HepG2 (cell line): Measurements from ENCODE around the gene B3GNT7. TPM values are rescaled to one million over a fixed set of nuclear protein-coding genes. Genes with fewer than 3 reads are reported as not detected.

Source experiments
- CC2D1A ChIP-seq: sonication (generic); formaldehyde crosslinking; IDR thresholded peaks from 2 replicates; pipeline ENCODE4 v1.8.1; 2023; ENCODE audit warnings: mild to moderate bottlenecking, missing genetic modification reagents
- ELK4 ChIP-seq: sonication (generic); formaldehyde crosslinking; IDR thresholded peaks from 2 replicates; pipeline ENCODE4 v1.9.0; 2021; ENCODE audit warnings: missing genetic modification reagents, borderline replicate concordance
- FOXA3 ChIP-seq: IDR thresholded peaks from 2 replicates; pipeline ENCODE4 v1.6.1; 2016; ENCODE audit warnings: missing genetic modification reagents, missing compliant biosample characterization
- GZF1 ChIP-seq: sonication (generic); formaldehyde crosslinking; IDR thresholded peaks from 2 replicates; pipeline ENCODE4 v1.5.1; 2020; ENCODE audit warnings: mild to moderate bottlenecking, missing genetic modification reagents
- IKZF1 ChIP-seq: fragments of 450-650 bp; IDR thresholded peaks from 2 replicates; pipeline ENCODE4 v1.7.1; 2016
- MEIS1 ChIP-seq: sonication (generic); formaldehyde crosslinking; IDR thresholded peaks from 2 replicates; pipeline ENCODE4 v1.9.0; 2021; ENCODE audit warnings: mild to moderate bottlenecking, missing genetic modification reagents, moderate library complexity, borderline replicate concordance
- NAIF1 ChIP-seq: sonication (generic); formaldehyde crosslinking; IDR thresholded peaks from 2 replicates; pipeline ENCODE4 v1.5.0; 2020; ENCODE audit warnings: mild to moderate bottlenecking, missing genetic modification reagents, borderline replicate concordance
- NFIB ChIP-seq: sonication (generic); formaldehyde crosslinking; IDR thresholded peaks from 2 replicates; pipeline ENCODE4 v1.9.0; 2021; ENCODE audit warnings: missing genetic modification reagents, mild to moderate bottlenecking, borderline replicate concordance
- NR1H2 ChIP-seq: sonication (generic); formaldehyde crosslinking; IDR thresholded peaks from 2 replicates; pipeline ENCODE4 v1.8.1; 2022; ENCODE audit warnings: low read depth, missing genetic modification reagents, borderline replicate concordance
- PCBP2 ChIP-seq: fragments of 200-400 bp; formaldehyde crosslinking; optimal IDR thresholded peaks from 2 replicates; pipeline ENCODE3; 2018; ENCODE audit warnings: low read length, low read depth; ENCODE audit not compliant: poor library complexity, severe bottlenecking
- RELA ChIP-seq: sonication (generic); formaldehyde crosslinking; IDR thresholded peaks from 2 replicates; pipeline ENCODE4 v1.4.0; 2020; ENCODE audit warnings: missing genetic modification reagents
- SALL1 ChIP-seq: sonication (generic); formaldehyde crosslinking; IDR thresholded peaks from 2 replicates; pipeline ENCODE4 v1.8.0; 2022; ENCODE audit warnings: mild to moderate bottlenecking, missing genetic modification reagents
- SCMH1 ChIP-seq: sonication (generic); formaldehyde crosslinking; IDR thresholded peaks from 2 replicates; pipeline ENCODE4 v1.9.0; 2021; ENCODE audit warnings: missing genetic modification reagents, mild to moderate bottlenecking, borderline replicate concordance
- THAP11 ChIP-seq: IDR thresholded peaks from 2 replicates; pipeline ENCODE4 v1.6.1; 2016; ENCODE audit warnings: missing biosample characterization, missing genetic modification reagents
- THRA ChIP-seq: sonication (generic); formaldehyde crosslinking; IDR thresholded peaks from 2 replicates; pipeline ENCODE4 v1.4.0; 2020; ENCODE audit warnings: missing genetic modification reagents, borderline replicate concordance
- TSC22D2 ChIP-seq: sonication (generic); formaldehyde crosslinking; IDR thresholded peaks from 2 replicates; pipeline ENCODE4 v1.5.1; 2020; ENCODE audit warnings: missing genetic modification reagents, mild to moderate bottlenecking, borderline replicate concordance
- XRCC5 ChIP-seq: fragments of 200-400 bp; formaldehyde crosslinking; optimal IDR thresholded peaks from 2 replicates; pipeline ENCODE3; 2017; ENCODE audit warnings: mild to moderate bottlenecking, low read length
- ZNF124 ChIP-seq: sonication (generic); formaldehyde crosslinking; IDR thresholded peaks from 2 replicates; pipeline ENCODE4 v1.4.0; 2020; ENCODE audit warnings: missing genetic modification reagents
- ZNF160 ChIP-seq: sonication (generic); formaldehyde crosslinking; IDR thresholded peaks from 2 replicates; pipeline ENCODE4 v1.8.0; 2022; ENCODE audit warnings: mild to moderate bottlenecking, inconsistent platforms, missing genetic modification reagents
- ZNF207 ChIP-seq: fragments of 450-650 bp; IDR thresholded peaks from 2 replicates; pipeline ENCODE4 v1.6.1; 2016; ENCODE audit warnings: antibody characterized with exemption, borderline replicate concordance
- ZNF317 ChIP-seq: sonication (generic); formaldehyde crosslinking; IDR thresholded peaks from 2 replicates; pipeline ENCODE4 v1.5.0; 2020; ENCODE audit warnings: mild to moderate bottlenecking, missing genetic modification reagents
- ZNF430 ChIP-seq: sonication (generic); formaldehyde crosslinking; IDR thresholded peaks from 2 replicates; pipeline ENCODE4 v1.9.0; 2021; ENCODE audit warnings: mild to moderate bottlenecking, missing genetic modification reagents
- ZNF557 ChIP-seq: sonication (generic); formaldehyde crosslinking; IDR thresholded peaks from 2 replicates; pipeline ENCODE4 v1.4.0; 2020; ENCODE audit warnings: missing genetic modification reagents
- ZNF563 ChIP-seq: sonication (generic); formaldehyde crosslinking; IDR thresholded peaks from 2 replicates; pipeline ENCODE4 v1.8.0; 2022; ENCODE audit warnings: mild to moderate bottlenecking, moderate library complexity, missing genetic modification reagents
- ZNF672 ChIP-seq: sonication (generic); formaldehyde crosslinking; IDR thresholded peaks from 2 replicates; pipeline ENCODE4 v1.8.1; 2022; ENCODE audit warnings: missing genetic modification reagents
- ZNF776 ChIP-seq: sonication (generic); formaldehyde crosslinking; IDR thresholded peaks from 2 replicates; pipeline ENCODE4 v1.4.0; 2020; ENCODE audit warnings: mild to moderate bottlenecking, missing genetic modification reagents
- ZNF790 ChIP-seq: sonication (generic); formaldehyde crosslinking; IDR thresholded peaks from 2 replicates; pipeline ENCODE4 v1.8.0; 2022; ENCODE audit warnings: missing genetic modification reagents, mild to moderate bottlenecking, borderline replicate concordance
- polyA plus RNA-seq, 8 experiments: library from polyadenylated mRNA; depleted of rRNA in 3 of 8; stranded (reverse) in 7 of 8; unstranded in 1 of 8; fragments of >200 nt; fragmentation: Illumina TruSeq in 4 of 8; extraction: Trizol in 4 of 8; gene quantifications; 2 replicates each; pipeline versions ENCODE4 v1.2.1 to v1.2.3, GENCODE V29; 2011 to 2016; ENCODE audit warnings: low read depth in 4 of 8, missing spikeins in 1 of 8, mixed read lengths in 1 of 8; ENCODE audit not compliant: insufficient read depth in 1 of 8
- total RNA-seq, 5 experiments: library from RNA; depleted of rRNA; stranded (reverse); fragments of >200 nt; fragmentation: Illumina TruSeq; extraction: Trizol; gene quantifications; 2 replicates each; pipeline ENCODE4 v1.2.3, GENCODE V29; 2016; ENCODE audit warnings: low read depth in 1 of 5

The B3GNT7 gene
- total and polyA plus RNA-seq, 2 of the 13 experiments (the other 11 are each of a cell fraction or from before 2014, with no cell fraction given): 0.04 to 0.24 TPM

DNA sequence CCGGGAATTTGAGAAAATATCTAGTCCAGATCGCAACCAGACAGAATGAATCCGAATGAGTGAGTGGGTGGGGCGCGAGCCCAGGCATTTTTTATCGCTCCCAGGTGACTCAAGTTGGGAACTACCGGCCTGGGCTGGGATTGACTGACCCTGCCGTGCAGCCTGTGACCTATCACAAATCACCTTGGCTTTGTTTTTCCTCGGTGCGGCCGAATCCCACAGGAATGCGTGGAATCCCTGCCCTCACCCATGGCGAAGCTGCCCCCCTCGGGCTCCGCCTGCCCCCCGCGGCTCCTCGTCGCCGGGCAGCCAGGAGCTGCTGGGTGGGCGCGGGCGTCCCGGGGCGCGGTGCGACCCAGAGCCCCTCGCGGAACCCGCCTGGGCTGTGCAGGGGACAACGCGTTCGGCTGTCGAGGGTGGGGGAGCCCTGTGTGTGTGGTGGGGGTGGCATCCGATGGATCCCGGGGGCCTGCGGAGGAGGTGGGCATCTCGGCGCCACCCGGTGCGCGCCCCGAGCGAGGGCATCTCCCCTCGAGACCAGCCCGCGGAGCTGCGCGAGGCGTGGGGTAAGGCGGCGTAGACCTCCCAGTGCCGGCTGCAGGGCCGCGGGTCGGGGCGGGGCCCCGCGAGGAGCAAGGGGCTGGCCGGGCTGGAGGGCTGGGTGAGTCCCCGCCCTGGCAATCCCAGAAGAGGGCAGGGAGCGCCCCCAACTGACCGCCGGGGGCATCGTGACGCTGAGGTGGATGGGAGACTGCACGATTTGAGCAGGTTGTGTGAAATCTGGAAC is 16.5 kb downstream of the B3GNT7 start (continued):
- no peak for TF ChIP-seq PCBP2
- peak; percentile 68 for TF ChIP-seq XRCC5
- no peak; the same call in 1 of the 2 replicates for TF ChIP-seq MEIS1 (CRISPR knock-in tag)
- TF ChIP-seq NAIF1 (CRISPR knock-in tag): no peak
- no peak for TF ChIP-seq ZNF207
- TF ChIP-seq ZNF430 (CRISPR knock-in tag): no peak
- TF ChIP-seq GZF1 (CRISPR knock-in tag): no peak
- TF ChIP-seq ZNF124 (CRISPR knock-in tag): no peak
- TF ChIP-seq IKZF1: no peak
- TF ChIP-seq ZNF672 (CRISPR knock-in tag): no peak
- TF ChIP-seq CC2D1A (CRISPR knock-in tag): no peak
- TF ChIP-seq ELK4 (CRISPR knock-in tag): no peak
- no peak; the same call in 1 of the 2 replicates for TF ChIP-seq THAP11 (CRISPR knock-in tag)
- TF ChIP-seq SALL1: peak; percentile 71
- peak; percentile 8; the same call in 1 of the 2 replicates for TF ChIP-seq THRA (CRISPR knock-in tag)
- peak; percentile 56; the same call in 1 of the 2 replicates for TF ChIP-seq ZNF160 (CRISPR knock-in tag)
- TF ChIP-seq SCMH1 (CRISPR knock-in tag): no peak
- no peak for TF ChIP-seq ZNF317 (CRISPR knock-in tag)
- no peak for TF ChIP-seq TSC22D2
- peak; percentile 71; the same call in 1 of the 2 replicates for TF ChIP-seq RELA
- TF ChIP-seq ZNF557 (CRISPR knock-in tag): no peak
- peak; percentile 53; the same call in 1 of the 2 replicates for TF ChIP-seq ZNF790 (CRISPR knock-in tag)
- peak; percentile 70; the same call in 1 of the 2 replicates for TF ChIP-seq ZNF563 (CRISPR knock-in tag)
- no peak for TF ChIP-seq NFIB (CRISPR knock-in tag)
- no peak for TF ChIP-seq ZNF776 (CRISPR knock-in tag)
- peak; percentile 69; the same call in 1 of the 2 replicates for TF ChIP-seq NR1H2
- no peak for TF ChIP-seq FOXA3
